H1 (cell line): ENCODE data around the gene BBS9. TPM values are rescaled to one million over a fixed set of nuclear protein-coding genes. Genes with fewer than 3 reads are reported as not detected.

Experiments
- CHD7 ChIP-seq: fragments of 300-600 bp; sonication (generic); IDR thresholded peaks from 2 replicates; pipeline ENCODE4 v1.7.1; 2012; ENCODE audit warnings: low read length, moderate library complexity, mild to moderate bottlenecking, inconsistent platforms; ENCODE audit not compliant: insufficient replicate concordance
- E2F6 ChIP-seq: IDR thresholded peaks from 2 replicates; pipeline ENCODE4 v1.6.1; 2012; ENCODE audit warnings: inconsistent platforms
- HDAC2 ChIP-seq, 2 experiments: fragments of 300-600 bp in 1 of 2; sonication (generic) in 1 of 2; IDR thresholded peaks; 2 replicates each; pipeline ENCODE4 v1.6.1; 2011 to 2012; ENCODE audit warnings: low read depth in 2 of 2, low read length in 2 of 2, mild to moderate bottlenecking in 2 of 2, moderate library complexity in 2 of 2, borderline replicate concordance in 1 of 2, inconsistent platforms in 1 of 2
- TEAD4 ChIP-seq: IDR thresholded peaks from 2 replicates; pipeline ENCODE4 v1.6.1; 2012; ENCODE audit warnings: low read depth, low read length, inconsistent platforms, mixed read lengths
- polyA plus RNA-seq, 7 experiments: library from polyadenylated mRNA; depleted of rRNA in 3 of 7; stranded (reverse) in 5 of 7; unstranded in 2 of 7; fragments of >200 nt in 5 of 7; fragments of 200-250 nt in 2 of 7; gene quantifications; 1 replicate in 5 of 7; 2 replicates in 1 of 7; 4 replicates in 1 of 7; pipeline versions ENCODE4 v1.2.1 to v1.2.3, GENCODE V29; 2011 to 2013; ENCODE audit warnings: missing spikeins in 2 of 7, mixed read lengths in 2 of 7
- total RNA-seq: library from RNA; stranded (reverse); fragmentation: NEBNext Ultra II Directional; extraction: Animal tissue kit (Norgen Biotek cat#: 25700); gene quantifications from 2 replicates; pipeline ENCODE4 v1.2.1, GENCODE V29; 2021

Gene BBS9
- total and polyA plus RNA-seq, 2 of the 8 experiments (the other 6 are each of a cell fraction or from before 2014, with no cell fraction given), result 22.3 to 37.0 TPM

GRCh38 chr7:33128990-33129805 lies at the start of gene BBS9 (continued):
- TF ChIP-seq CHD7 (no peak), TEAD4 (no peak), HDAC2 (IDR thresholded peaks at IDR 0.05; ENCODE audit: borderline replicate concordance in 1 of 2, low read depth in 2 of 2, low read length in 2 of 2) (peak in 1 of 2 experiments; percentile 68; a peak in 1 of 4 replicates), E2F6 (no peak)
